Glutamatergic neuron (in vitro differentiated cells): ENCODE data around the gene GALNT9. TPM values are rescaled to one million over a fixed set of nuclear protein-coding genes. Genes with fewer than 3 reads are reported as not detected.
"Not testable (repeated sequence)": the region's sequence is repeated elsewhere in the genome, so short reads cannot be mapped to it uniquely, and the experiment has no call there.

Experiments
- DNase-seq: peaks from one replicate; pipeline ENCODE4 v3.0.0; 2022
- H3K27ac Mint-ChIP-seq: one replicate; pipeline ENCODE4 v1.8.0; 2020; ENCODE audit warnings: mild to moderate bottlenecking, mixed read lengths, inconsistent platforms; ENCODE audit not compliant: unreplicated experiment
- H3K27me3 Mint-ChIP-seq: one replicate; pipeline ENCODE4 v1.8.0; 2020; ENCODE audit warnings: mild to moderate bottlenecking, moderate library complexity, mixed read lengths, inconsistent platforms; ENCODE audit not compliant: unreplicated experiment
- H3K36me3 Mint-ChIP-seq: one replicate; pipeline ENCODE4 v1.8.0; 2020; ENCODE audit warnings: mild to moderate bottlenecking, mixed read lengths, inconsistent platforms; ENCODE audit not compliant: unreplicated experiment
- H3K4me1 Mint-ChIP-seq: one replicate; pipeline ENCODE4 v1.8.0; 2020; ENCODE audit warnings: mild to moderate bottlenecking, low read depth, mixed read lengths, inconsistent platforms; ENCODE audit not compliant: unreplicated experiment
- H3K4me3 Mint-ChIP-seq: one replicate; pipeline ENCODE4 v1.8.0; 2020; ENCODE audit warnings: mild to moderate bottlenecking, mixed read lengths, inconsistent platforms; ENCODE audit not compliant: unreplicated experiment
- H3K9me3 Mint-ChIP-seq: one replicate; pipeline ENCODE4 v1.8.0; 2020; ENCODE audit warnings: mild to moderate bottlenecking, moderate library complexity, mixed read lengths, inconsistent platforms; ENCODE audit not compliant: unreplicated experiment
- total RNA-seq: library from RNA; stranded (reverse); fragmentation: NEBNext Ultra II Directional; extraction: Animal tissue kit (Norgen Biotek cat#: 25700); gene quantifications from one replicate; pipeline ENCODE4 v1.2.1, GENCODE V29; 2021; ENCODE audit not compliant: unreplicated experiment
- TF ChIP-seq, protein P1 (sequence below): fragments of 200-600 bp; sonication (generic); IDR thresholded peaks from one replicate; pipeline ENCODE4 v1.5.0; 2021; ENCODE audit not compliant: partially characterized antibody, unreplicated experiment

The GALNT9 gene
- total RNA-seq, 1 donor from 2014 or later = 13.7 TPM

DNA sequence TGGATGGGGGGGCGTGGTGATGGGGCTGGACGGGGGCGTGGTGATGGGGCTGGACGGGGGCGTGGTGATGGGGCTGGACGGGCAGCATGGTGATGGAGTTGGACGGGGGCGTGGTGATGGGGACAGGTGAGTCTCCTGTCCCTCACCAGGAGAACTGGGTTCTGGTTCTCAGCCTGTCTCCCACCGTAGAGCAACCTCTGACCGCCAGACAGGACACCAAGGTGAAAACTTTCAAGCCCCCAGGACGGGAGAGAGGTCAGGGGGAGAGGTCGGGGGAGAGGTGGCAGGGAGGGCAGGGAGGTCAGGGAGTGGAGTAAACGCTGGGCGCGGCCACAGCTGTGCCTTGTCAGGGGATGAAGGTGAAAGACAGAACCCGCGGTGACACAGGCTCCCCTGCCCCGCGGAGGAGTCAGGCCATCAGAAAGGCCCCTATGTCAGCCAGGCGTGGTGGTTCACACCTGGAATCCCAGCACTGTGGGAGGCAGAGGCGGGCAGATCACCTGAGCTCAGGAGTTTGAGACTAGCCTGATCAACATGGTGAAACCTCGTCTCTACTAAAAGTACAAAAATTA lies 84.6 kb downstream of the GALNT9 start:
- peak; percentile 13 for DNase-seq
- Mint-ChIP-seq H3K4me3 (no peak overlapping the region), H3K27me3 (peaks cover 7% of the 10 kb centered on the region), H3K36me3 (no peaks in the 10 kb centered on the region), H3K27ac (no peak overlapping the region), H3K4me1 (peaks cover 13% of the 10 kb centered on the region), H3K9me3 (no peaks in the 10 kb centered on the region)
- TF ChIP-seq, protein P1, sequence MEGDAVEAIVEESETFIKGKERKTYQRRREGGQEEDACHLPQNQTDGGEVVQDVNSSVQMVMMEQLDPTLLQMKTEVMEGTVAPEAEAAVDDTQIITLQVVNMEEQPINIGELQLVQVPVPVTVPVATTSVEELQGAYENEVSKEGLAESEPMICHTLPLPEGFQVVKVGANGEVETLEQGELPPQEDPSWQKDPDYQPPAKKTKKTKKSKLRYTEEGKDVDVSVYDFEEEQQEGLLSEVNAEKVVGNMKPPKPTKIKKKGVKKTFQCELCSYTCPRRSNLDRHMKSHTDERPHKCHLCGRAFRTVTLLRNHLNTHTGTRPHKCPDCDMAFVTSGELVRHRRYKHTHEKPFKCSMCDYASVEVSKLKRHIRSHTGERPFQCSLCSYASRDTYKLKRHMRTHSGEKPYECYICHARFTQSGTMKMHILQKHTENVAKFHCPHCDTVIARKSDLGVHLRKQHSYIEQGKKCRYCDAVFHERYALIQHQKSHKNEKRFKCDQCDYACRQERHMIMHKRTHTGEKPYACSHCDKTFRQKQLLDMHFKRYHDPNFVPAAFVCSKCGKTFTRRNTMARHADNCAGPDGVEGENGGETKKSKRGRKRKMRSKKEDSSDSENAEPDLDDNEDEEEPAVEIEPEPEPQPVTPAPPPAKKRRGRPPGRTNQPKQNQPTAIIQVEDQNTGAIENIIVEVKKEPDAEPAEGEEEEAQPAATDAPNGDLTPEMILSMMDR = no peak

DNA sequence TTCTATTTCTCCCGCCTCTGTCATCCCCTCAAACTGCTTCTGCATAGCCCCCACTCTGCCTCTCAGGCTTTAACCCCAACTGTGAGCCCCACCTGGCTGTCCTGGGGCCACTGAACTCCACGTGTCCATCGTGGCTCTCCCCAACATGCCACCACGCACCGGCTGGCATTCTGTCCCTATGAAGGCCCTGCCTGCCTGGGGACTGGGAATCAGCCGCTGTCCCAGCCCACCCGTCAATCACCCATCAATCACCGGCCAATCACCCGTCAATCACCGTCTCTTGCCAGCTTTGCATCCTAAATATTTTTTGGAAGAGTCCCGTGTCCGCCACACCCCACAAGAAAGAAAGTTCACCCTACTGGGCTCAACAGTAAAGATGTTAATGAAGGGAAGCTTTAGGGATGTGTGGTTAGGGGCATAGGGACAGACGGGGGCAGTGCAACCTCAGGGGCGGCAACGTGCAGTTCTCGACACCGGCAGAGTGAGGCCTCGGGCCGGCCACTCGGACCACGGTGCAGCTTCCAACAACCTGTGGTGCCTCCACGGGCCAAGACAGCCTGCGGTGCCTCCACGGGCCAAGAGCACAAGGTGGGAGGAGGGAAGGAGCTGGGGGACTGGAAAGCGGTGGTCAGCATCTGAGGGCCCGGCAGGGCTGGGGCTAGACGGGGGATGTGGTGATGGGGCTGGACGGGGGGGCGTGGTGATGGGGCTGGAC lies 85.6 kb downstream of the GALNT9 start:
- H3K9me3 Mint-ChIP-seq = peaks cover 6% of the 10 kb centered on the region
- H3K27ac Mint-ChIP-seq = peak overlapping the region; percentile 11
- TF ChIP-seq, protein P1 = no peak
- peak; percentile 29 for DNase-seq
- peaks cover 8% of the 10 kb centered on the region for H3K4me1 Mint-ChIP-seq
- H3K27me3 Mint-ChIP-seq = peaks cover 12% of the 10 kb centered on the region
- H3K4me3 Mint-ChIP-seq = no peak overlapping the region
- peaks cover 8% of the 10 kb centered on the region for H3K36me3 Mint-ChIP-seq

DNA sequence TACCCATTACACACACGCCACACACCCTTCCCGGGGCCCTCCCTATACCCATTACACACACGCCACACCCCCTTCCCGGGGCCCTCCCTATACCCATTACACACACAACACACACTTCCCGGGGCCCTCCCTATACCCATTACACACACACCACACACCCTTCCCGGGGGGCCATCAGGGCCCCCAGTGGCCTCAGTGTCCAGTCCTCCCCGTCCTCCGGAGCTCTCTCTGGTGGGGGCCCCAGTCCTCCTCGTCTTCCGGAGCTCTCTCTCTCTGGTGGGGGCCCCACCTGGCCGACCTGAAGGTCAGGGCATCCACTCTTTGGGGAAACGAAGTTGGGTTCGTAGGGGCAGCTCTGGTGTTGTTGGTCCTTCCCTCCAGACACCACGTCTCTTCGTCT lies 86.2 kb downstream of the GALNT9 start:
- DNase-seq = peak; percentile 7
- H3K9me3 Mint-ChIP-seq, H3K4me3 Mint-ChIP-seq, H3K27ac Mint-ChIP-seq, H3K36me3 Mint-ChIP-seq, H3K4me1 Mint-ChIP-seq: not testable (repeated sequence)
- H3K27me3 Mint-ChIP-seq = peaks cover 14% of the 10 kb centered on the region

GRCh38 chr12:132240669-132241007 lies 88.8 kb downstream of the GALNT9 start:
- H3K4me3 Mint-ChIP-seq, H3K27ac Mint-ChIP-seq, H3K4me1 Mint-ChIP-seq: not testable (repeated sequence)
- H3K9me3 Mint-ChIP-seq = peaks cover 13% of the 10 kb centered on the region
- peaks cover 20% of the 10 kb centered on the region for H3K36me3 Mint-ChIP-seq
- peak; percentile 1 for DNase-seq
- H3K27me3 Mint-ChIP-seq = peaks cover 30% of the 10 kb centered on the region

GRCh38 chr12:132239796-132240668 lies 89.4 kb downstream of the GALNT9 start:
- H3K4me1 Mint-ChIP-seq = peaks cover 4% of the 10 kb centered on the region

More at GRCh38 chr12:132239796-132240668, 89.4 kb downstream of the GALNT9 start:
- H3K9me3 Mint-ChIP-seq = peaks cover 16% of the 10 kb centered on the region
- no peak overlapping the region for H3K4me3 Mint-ChIP-seq
- H3K36me3 Mint-ChIP-seq = peaks cover 20% of the 10 kb centered on the region
- peak; percentile 12 for DNase-seq
- TF ChIP-seq, protein P1 = no peak
- H3K27me3 Mint-ChIP-seq = peaks cover 30% of the 10 kb centered on the region
- H3K27ac Mint-ChIP-seq = no peak overlapping the region
